Stimulated activated CD4-positive, alpha-beta T cell treated with anti-CD3 and anti-CD28 coated beads, Interleukin-2, amount 100 ng/mL, for 48 hours (primary cell): ENCODE data around the gene TARS2.

Experiments used
- DNase-seq, 2 donors: peaks; one replicate each; pipeline ENCODE4 v3.0.0-alpha.2; 2020

The TARS2 gene

GRCh38 chr1:150543500-150544143, 56.4 kb downstream of the TARS2 start:
- DNase-seq, result no peak

GRCh38 chr1:150544204-150544603, 57.0 kb downstream of the TARS2 start:
- DNase-seq, result no peak

GRCh38 chr1:150545486-150546032, 58.3 kb downstream of the TARS2 start:
- DNase-seq, result no peak

DNA sequence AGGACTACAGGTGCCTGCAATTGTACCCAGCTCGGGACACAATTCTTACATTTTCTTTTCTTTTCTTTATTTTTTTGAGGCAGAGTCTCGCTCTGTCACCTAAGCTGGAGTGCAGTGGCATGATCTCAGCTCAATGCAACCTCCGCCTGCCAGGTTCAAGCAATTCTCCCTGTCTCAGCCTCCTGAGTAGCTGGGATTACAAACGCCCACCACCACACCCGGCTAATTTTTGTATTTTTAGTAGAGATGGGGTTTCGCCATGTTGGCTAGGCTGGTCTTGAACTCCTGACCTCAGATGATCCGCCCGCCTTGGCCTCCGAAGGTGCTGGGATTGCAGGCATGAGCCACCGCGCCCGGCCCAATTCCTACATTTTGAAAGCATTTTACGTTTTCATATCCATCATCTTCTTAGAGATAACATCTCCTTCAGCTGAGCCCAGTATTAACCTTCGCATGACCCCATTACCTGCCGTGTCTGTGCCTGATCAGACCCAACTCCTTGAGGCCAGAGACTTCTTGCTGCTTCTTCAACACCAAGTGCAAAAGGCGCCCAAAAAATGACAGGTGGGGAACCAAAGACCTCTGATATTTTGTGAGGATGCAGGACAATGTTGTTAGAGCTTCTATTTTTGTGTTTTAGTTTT, 59.2 kb downstream of the TARS2 start:
- no peak for DNase-seq

DNA sequence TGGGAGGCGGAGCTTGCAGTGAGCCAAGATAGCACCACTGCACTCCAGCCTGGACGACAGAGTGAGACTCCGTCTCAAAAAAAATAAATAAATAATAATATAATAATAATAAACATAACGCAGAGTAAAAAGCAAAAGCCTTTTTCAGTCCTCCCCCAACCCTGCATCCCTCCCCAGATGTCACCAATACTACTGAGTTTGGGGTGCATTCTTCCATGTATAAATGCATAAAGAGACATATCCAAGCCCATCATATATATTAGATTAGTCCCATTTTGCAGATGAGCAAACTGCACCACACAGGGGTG, 61.1 kb downstream of the TARS2 start:
- no peak for DNase-seq

- DNase-seq, result no peak
Measured at GRCh38 chr1:150548632-150549495, 61.6 kb downstream of the TARS2 start, which contains the start of gene ADAMTSL4. Gene ADAMTSL4, plus strand, starts transcription at chr1:150549408. Its CDS starts 2,881 bp downstream, at chr1:150552289.

GRCh38 chr1:150549496-150550221, 62.4 kb downstream of the TARS2 start:
- DNase-seq, result no peak

GRCh38 chr1:150550222-150551050, 63.2 kb downstream of the TARS2 start:
- DNase-seq, result no peak

- no peak for DNase-seq
Measured at GRCh38 chr1:150551051-150551783, 64.0 kb downstream of the TARS2 start.

DNA sequence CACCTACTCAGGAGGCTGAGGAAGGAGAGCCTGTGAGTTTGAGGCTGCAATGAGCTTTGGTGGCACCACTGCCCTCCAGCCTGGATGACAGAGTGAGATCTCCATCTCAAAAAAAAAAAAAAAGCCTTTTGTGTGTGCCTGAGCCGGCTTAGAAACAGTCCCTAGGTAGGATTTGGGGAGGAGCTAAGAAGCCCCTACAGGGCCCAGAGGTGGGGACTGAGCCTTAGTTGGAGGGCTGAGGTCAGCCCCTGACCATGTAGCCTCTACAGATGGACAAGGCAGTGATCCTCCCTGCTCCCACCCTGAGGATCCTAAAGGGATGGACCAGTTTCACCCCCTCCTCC, 64.5 kb downstream of the TARS2 start:
- no peak for DNase-seq

GRCh38 chr1:150552128-150552910, 65.1 kb downstream of the TARS2 start:
- no peak for DNase-seq

DNA sequence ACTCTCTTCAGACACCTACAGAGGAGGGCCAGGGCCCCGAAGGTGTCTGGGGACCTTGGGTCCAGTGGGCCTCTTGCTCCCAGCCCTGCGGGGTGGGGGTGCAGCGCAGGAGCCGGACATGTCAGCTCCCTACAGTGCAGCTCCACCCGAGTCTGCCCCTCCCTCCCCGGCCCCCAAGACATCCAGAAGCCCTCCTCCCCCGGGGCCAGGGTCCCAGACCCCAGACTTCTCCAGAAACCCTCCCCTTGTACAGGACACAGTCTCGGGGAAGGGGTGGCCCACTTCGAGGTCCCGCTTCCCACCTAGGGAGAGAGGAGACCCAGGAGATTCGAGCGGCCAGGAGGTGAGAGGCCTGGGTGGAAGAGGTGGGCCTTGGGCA, 65.7 kb downstream of the TARS2 start:
- no peak for DNase-seq

- no peak for DNase-seq
Measured at GRCh38 chr1:150553392-150554085, 66.3 kb downstream of the TARS2 start.

GRCh38 chr1:150554086-150554452, 66.8 kb downstream of the TARS2 start:
- no peak for DNase-seq

DNA sequence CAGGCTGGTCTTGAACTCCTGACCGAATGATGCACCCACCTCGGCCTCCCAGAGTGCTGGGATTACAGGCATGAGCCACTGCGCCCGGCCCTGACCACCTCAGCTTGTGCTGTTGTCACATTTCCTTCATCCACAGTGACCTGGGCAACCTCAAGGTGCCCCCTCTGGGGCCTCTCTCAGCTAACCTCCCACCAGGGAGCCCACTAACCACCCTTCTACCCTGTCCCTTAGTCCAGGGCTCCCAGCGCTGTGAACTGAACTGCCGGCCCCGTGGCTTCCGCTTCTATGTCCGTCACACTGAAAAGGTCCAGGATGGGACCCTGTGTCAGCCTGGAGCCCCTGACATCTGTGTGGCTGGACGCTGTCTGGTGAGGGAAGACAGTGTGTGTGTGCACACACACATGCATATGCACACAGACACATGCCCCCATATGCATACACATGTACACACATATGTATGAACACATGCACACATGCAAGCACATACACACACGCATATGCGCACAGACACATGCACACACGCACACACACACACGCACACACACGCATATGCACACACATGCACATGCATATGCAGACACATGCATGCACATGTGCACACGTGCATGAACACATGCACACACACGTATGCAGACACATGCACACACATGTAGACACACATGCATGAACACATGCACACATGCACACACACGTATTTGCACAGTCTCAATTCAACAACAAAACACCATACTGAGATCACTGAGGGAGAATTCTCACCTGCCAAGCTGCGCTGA, 68.2 kb downstream of the TARS2 start:
- no peak for DNase-seq

GRCh38 chr1:150555971-150556865, 69.0 kb downstream of the TARS2 start:
- no peak for DNase-seq

DNA sequence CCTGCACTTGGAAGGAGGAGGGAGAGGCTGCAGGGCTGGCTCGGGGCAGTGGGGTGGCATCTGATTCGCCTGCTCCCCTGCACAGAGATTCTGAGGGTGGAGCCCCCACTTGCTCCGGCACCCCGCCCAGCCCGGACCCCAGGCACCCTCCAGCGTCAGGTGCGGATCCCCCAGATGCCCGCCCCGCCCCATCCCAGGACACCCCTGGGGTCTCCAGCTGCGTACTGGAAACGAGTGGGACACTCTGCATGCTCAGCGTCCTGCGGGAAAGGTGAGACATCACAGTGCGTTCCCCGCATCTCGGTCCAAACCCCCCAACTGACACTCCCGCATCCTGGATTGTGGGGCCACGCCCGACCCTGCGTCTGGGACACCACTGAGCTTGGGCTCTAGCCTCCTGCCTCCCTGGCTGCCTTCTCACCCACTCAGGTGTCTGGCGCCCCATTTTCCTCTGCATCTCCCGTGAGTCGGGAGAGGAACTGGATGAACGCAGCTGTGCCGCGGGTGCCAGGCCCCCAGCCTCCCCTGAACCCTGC, 69.9 kb downstream of the TARS2 start:
- no peak for DNase-seq
